Endothelial cell of umbilical vein (primary cell): ENCODE measurements around the gene KLHL36. TPM values are rescaled to one million over a fixed set of nuclear protein-coding genes. Genes with fewer than 3 reads are reported as not detected.

ENCODE experiments used
- BruUV-seq: library from RNA; stranded (reverse); fragments of 400-500 nt; replicated peaks from 2 replicates; lab custom pipeline; 2021; lab: Mats Ljungman, UMichigan
- CTCF ChIA-PET: fragments of 300-600, 350-600 bp; sonication (Branson Sonifier 250); formaldehyde crosslinking; loops from one replicate; lab custom pipeline; 2021; ENCODE audit warnings: antibody characterized with exemption, inconsistent platforms; lab: Charles Lee
- POLR2A ChIA-PET: fragments of 300-600, 350-600 bp; sonication (Branson Sonifier 250); formaldehyde crosslinking; loops from one replicate; lab custom pipeline; 2021; ENCODE audit warnings: antibody characterized with exemption, inconsistent platforms; lab: Charles Lee
- DNase-seq: peaks from one replicate; pipeline ENCODE4 v3.0.0-alpha.2; 2011; ENCODE audit warnings: low read depth, low spot score
- FAIRE-seq: peaks from 2 replicates; lab custom pipeline; 2011; peaks lifted over from hg19 to GRCh38; lab: Jason Lieb, UNC
- H2AFZ ChIP-seq: 2 replicates; pipeline ENCODE4 v1.6.0; 2012; ENCODE audit warnings: low read depth, low read length, control low read depth, inconsistent platforms
- H3K27ac ChIP-seq: 2 replicates; pipeline ENCODE4 v1.5.1; 2011; ENCODE audit warnings: low read depth, mild to moderate bottlenecking, control low read depth, low read length, moderate library complexity; ENCODE audit not compliant: insufficient read depth
- H3K27me3 ChIP-seq, 2 experiments: 2 replicates each; pipeline versions ENCODE4 v1.6.0 to v1.6.1; 2011; ENCODE audit warnings: low read length in 2 of 2, mixed read lengths in 1 of 2; ENCODE audit not compliant: control insufficient read depth in 2 of 2, insufficient read depth in 2 of 2
- H3K36me3 ChIP-seq, 2 experiments: 2 replicates in 1 of 2; 3 replicates in 1 of 2; pipeline ENCODE4 v1.5.1; 2011; ENCODE audit warnings: low read length in 2 of 2, mild to moderate bottlenecking in 1 of 2, moderate library complexity in 1 of 2; ENCODE audit not compliant: control insufficient read depth in 2 of 2, insufficient read depth in 2 of 2; ENCODE audit errors: extremely low read depth in 1 of 2
- H3K4me1 ChIP-seq: 3 replicates; pipeline ENCODE4 v1.5.1; 2011; ENCODE audit warnings: mild to moderate bottlenecking, low read length; ENCODE audit not compliant: control insufficient read depth, insufficient read depth; ENCODE audit errors: extremely low read depth
- H3K4me2 ChIP-seq: 2 replicates; pipeline ENCODE4 v1.6.1; 2011; ENCODE audit warnings: low read length, control low read depth, mixed read lengths; ENCODE audit not compliant: insufficient read depth
- H3K4me3 ChIP-seq, 3 experiments: fragments of 200-600 bp in 1 of 3; sonication (generic), shearing (Covaris generic) in 1 of 3; replicated peaks in 1 of 3; 2 replicates each; pipeline ENCODE4 v1.5.1; 2011 to 2016; ENCODE audit warnings: control low read depth in 3 of 3, low read length in 3 of 3, mild to moderate bottlenecking in 2 of 3, inconsistent platforms in 1 of 3, low read depth in 1 of 3, moderate library complexity in 1 of 3; ENCODE audit not compliant: insufficient read depth in 1 of 3
- H3K79me2 ChIP-seq: 2 replicates; pipeline ENCODE4 v1.6.0; 2012; ENCODE audit warnings: low read length, inconsistent platforms; ENCODE audit not compliant: control insufficient read depth, insufficient read depth
- H3K9ac ChIP-seq: replicated peaks from 2 replicates; pipeline ENCODE3; 2011; ENCODE audit warnings: low read length, control low read depth; ENCODE audit not compliant: insufficient read depth; ENCODE audit errors: extremely low read depth
- H3K9me1 ChIP-seq: replicated peaks from 3 replicates; pipeline ENCODE4 v1.6.0; 2011; ENCODE audit warnings: mild to moderate bottlenecking, low read length; ENCODE audit not compliant: control insufficient read depth, insufficient read depth; ENCODE audit errors: extremely low read depth
- H3K9me3 ChIP-seq: replicated peaks from 2 replicates; pipeline ENCODE4 v1.5.1; 2012; ENCODE audit warnings: low read length, inconsistent platforms; ENCODE audit not compliant: control insufficient read depth, insufficient read depth
- H4K20me1 ChIP-seq: replicated peaks from 2 replicates; pipeline ENCODE3; 2011; ENCODE audit warnings: mild to moderate bottlenecking, low read length; ENCODE audit not compliant: control insufficient read depth, insufficient read depth; ENCODE audit errors: extremely low read depth
- CTCF ChIP-seq, 2 donors: IDR thresholded peaks; 1 replicate in 1 of 2; 2 replicates in 1 of 2; pipeline ENCODE4 v1.5.1; 2011; ENCODE audit warnings: low read length in 2 of 2, mild to moderate bottlenecking in 2 of 2, moderate library complexity in 2 of 2, control low read depth in 1 of 2, inconsistent platforms in 1 of 2, low read depth in 1 of 2; ENCODE audit not compliant: insufficient read depth in 1 of 2; ENCODE audit errors: extremely low read depth in 1 of 2
- EZH2 ChIP-seq: IDR thresholded peaks from 2 replicates; pipeline ENCODE4 v1.6.1; 2012; ENCODE audit warnings: borderline replicate concordance, low read depth, mild to moderate bottlenecking, moderate library complexity, low read length, inconsistent platforms; ENCODE audit not compliant: severe bottlenecking
- FOS ChIP-seq: IDR thresholded peaks from 2 replicates; pipeline ENCODE4 v1.6.1; 2011; ENCODE audit warnings: mild to moderate bottlenecking, low read length, moderate library complexity, borderline replicate concordance; ENCODE audit not compliant: insufficient read depth
- GATA2 ChIP-seq: IDR thresholded peaks from 2 replicates; pipeline ENCODE4 v1.7.0; 2011; ENCODE audit warnings: low read depth, mild to moderate bottlenecking, moderate library complexity, mixed read lengths, low read length; ENCODE audit not compliant: insufficient read length, insufficient read depth
- JUN ChIP-seq: IDR thresholded peaks from 2 replicates; pipeline ENCODE4 v1.6.1; 2011; ENCODE audit warnings: borderline replicate concordance, low read depth; ENCODE audit not compliant: insufficient read length, insufficient read depth
- MAX ChIP-seq: IDR thresholded peaks from 2 replicates; pipeline ENCODE4 v1.6.1; 2011; ENCODE audit not compliant: insufficient read depth, insufficient read length
- MYC ChIP-seq: IDR thresholded peaks from one replicate; pipeline ENCODE4 v1.6.1; 2011; ENCODE audit warnings: mild to moderate bottlenecking, low read depth, low read length
- POLR2A ChIP-seq: IDR thresholded peaks from 2 replicates; pipeline ENCODE4 v1.6.1; 2012; ENCODE audit warnings: low read depth, mild to moderate bottlenecking, control low read depth, low read length
- POLR2AphosphoS5 ChIP-seq: IDR thresholded peaks from 2 replicates; pipeline ENCODE4 v1.6.1; 2012; ENCODE audit warnings: low read depth, mild to moderate bottlenecking, control low read depth, low read length, moderate library complexity; ENCODE audit not compliant: insufficient read depth
- dilution Hi-C: fragments of 300-500 bp; cut with MboI; formaldehyde crosslinking; loops from one replicate; pipeline ENCODE4 v1.15.0; 2019; ENCODE audit warnings: low sequenced_read_pairs; ENCODE audit not compliant: extremely low pct_ligation_motif_present
- intact Hi-C: fragments of 100-400 bp; cut with micrococcal nuclease; formaldehyde crosslinking; loops from one replicate; pipeline ENCODE4 v1.10.0; 2022
- polyA plus RNA-seq, 4 experiments: library from polyadenylated mRNA; depleted of rRNA in 3 of 4; stranded (reverse) in 3 of 4; unstranded in 1 of 4; fragments of >200 nt; gene quantifications; 2 replicates each; pipeline versions ENCODE4 v1.2.1 to v1.2.3, GENCODE V29; 2011 to 2012; ENCODE audit warnings: missing spikeins in 1 of 4
- total RNA-seq: library from RNA; stranded (reverse); gene quantifications from 2 replicates; pipeline ENCODE4 v1.2.3, GENCODE V29; 2021

KLHL36 gene
- total and polyA plus RNA-seq, 2 donors (not counting 3 experiments of a cell fraction or from before 2014, with no cell fraction given) = 31.3 to 38.8 TPM

GRCh38 chr16:84670063-84670462 is 21.8 kb downstream of the KLHL36 start:
- FAIRE-seq (no peak), DNase-seq (no peak)
- H3K4me3 ChIP-seq = no peak overlapping the region
- no peaks in the 10 kb centered on the region for H4K20me1 ChIP-seq
- no peak overlapping the region for H2AFZ ChIP-seq
- H3K9me3 ChIP-seq = no peaks in the 10 kb centered on the region
- no peaks in the 10 kb centered on the region for H3K79me2 ChIP-seq
- ChIA-PET POLR2A (interaction anchor here (0.7 kb wide), 2 partner anchors 39 to 359 kb away, joined by 3 to 4 read pairs; no protein-coding TSS in a partner anchor), CTCF (interaction anchor here (1.6 to 5.2 kb wide), 5 partner anchors 48 to 159 kb away, joined by 4 to 57 read pairs (median 7); no protein-coding TSS in a partner anchor)
- BruUV-seq = no TSS peak
- no peak overlapping the region for H3K27ac ChIP-seq
- H3K4me1 ChIP-seq = no peaks in the 10 kb centered on the region
- H3K4me2 ChIP-seq = no peak overlapping the region
- H3K27me3 ChIP-seq = no peaks in the 10 kb centered on the region
- dilution Hi-C loops = no loop called here
- no peaks in the 10 kb centered on the region for H3K9me1 ChIP-seq
- TF ChIP-seq MAX (no peak), EZH2 (no peak), POLR2AphosphoS5 (no peak), CTCF (IDR thresholded peaks at IDR 0.05; ENCODE audit: extremely low read depth in 1 of 2, insufficient read depth in 1 of 2, low read depth in 1 of 2, low read length in 2 of 2) (no peak), JUN (no peak), GATA2 (no peak), POLR2A (no peak), MYC (no peak), FOS (no peak)
- intact Hi-C loops = no loop called here
- no peak overlapping the region for H3K9ac ChIP-seq
- H3K36me3 ChIP-seq = peaks cover 0 to 2% of the 10 kb centered on the region in 2 experiments
